BJ (cell line): ENCODE results near the gene MCM9. TPM values are rescaled to one million over a fixed set of nuclear protein-coding genes. Genes with fewer than 3 reads are reported as not detected.
A peak's percentile ranks its signal among the peaks of the same experiment; 100 is the strongest.

ENCODE experiments used
- CTCF ChIA-PET: fragments of 350-600 bp; formaldehyde crosslinking; extraction: SDS; loops from one replicate; lab custom pipeline; 2021; ENCODE audit warnings: antibody characterized with exemption, inconsistent platforms; lab: Yijun Ruan, JAX
- POLR2A ChIA-PET: fragments of 300-600 bp; sonication (Branson Sonifier 250); formaldehyde crosslinking; extraction: SDS; loops from one replicate; lab custom pipeline; 2021; ENCODE audit warnings: antibody characterized with exemption; lab: Charles Lee
- DNase-seq: peaks from one replicate; pipeline ENCODE4 v3.0.0-alpha.2; 2011; ENCODE audit warnings: low read depth
- H3K27me3 ChIP-seq: 2 replicates; pipeline ENCODE4 v1.6.0; 2011; ENCODE audit warnings: low read length; ENCODE audit not compliant: control insufficient read depth, insufficient read depth
- H3K36me3 ChIP-seq: 2 replicates; pipeline ENCODE4 v1.5.1; 2011; ENCODE audit warnings: low read length; ENCODE audit not compliant: control insufficient read depth, insufficient read depth
- H3K4me3 ChIP-seq: 2 replicates; pipeline ENCODE4 v1.5.1; 2011; ENCODE audit warnings: low read depth, mild to moderate bottlenecking, control low read depth, low read length
- polyA plus RNA-seq: library from polyadenylated mRNA; depleted of rRNA; stranded (reverse); fragments of >200 nt; gene quantifications from 2 replicates; pipeline ENCODE4 v1.2.3, GENCODE V29; 2011
- TF ChIP-seq, protein P1 (sequence below): IDR thresholded peaks from 2 replicates; pipeline ENCODE4 v1.5.1; 2011; ENCODE audit warnings: low read depth, mild to moderate bottlenecking, control low read depth, inconsistent platforms, low read length, moderate library complexity; ENCODE audit not compliant: insufficient read depth

MCM9 gene
- polyA plus RNA-seq, 1 experiment, result 1.7 TPM

DNA sequence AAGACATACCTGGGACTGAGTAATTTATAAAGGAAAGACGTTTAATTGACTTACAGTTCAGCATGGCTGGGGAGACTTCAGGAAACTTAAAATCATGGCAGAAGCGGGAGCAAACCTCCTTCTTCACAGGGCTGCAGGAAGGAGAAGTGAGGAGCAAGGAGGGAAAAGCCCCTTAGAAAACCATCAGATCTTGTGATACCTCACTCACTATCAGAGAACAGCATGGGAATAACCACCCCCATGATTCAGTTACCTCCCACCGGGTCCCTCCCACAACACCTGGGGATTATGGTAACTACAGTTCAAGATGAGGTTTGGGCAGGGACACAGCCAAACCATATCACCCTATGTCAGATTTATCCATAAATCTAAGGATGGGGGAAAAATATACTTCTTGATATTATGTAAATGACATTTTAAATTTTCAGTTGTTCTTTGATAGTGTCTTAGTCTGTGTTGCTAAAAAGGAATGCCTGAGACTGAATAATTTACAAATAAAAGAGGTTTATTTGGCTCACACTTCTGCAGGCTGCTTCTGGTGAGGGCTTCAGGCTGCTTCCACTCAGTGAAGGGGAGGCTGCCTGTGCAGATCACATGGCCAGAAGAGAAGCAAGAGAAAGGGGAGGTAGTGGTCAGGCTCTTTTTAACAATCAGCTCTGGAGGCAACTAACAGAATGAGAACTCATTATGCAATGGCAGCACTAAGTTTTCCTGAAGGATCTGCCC, 1.2 kb upstream of the MCM9 start:
- no peaks in the 10 kb centered on the region for H3K36me3 ChIP-seq
- TF ChIP-seq, protein P1, sequence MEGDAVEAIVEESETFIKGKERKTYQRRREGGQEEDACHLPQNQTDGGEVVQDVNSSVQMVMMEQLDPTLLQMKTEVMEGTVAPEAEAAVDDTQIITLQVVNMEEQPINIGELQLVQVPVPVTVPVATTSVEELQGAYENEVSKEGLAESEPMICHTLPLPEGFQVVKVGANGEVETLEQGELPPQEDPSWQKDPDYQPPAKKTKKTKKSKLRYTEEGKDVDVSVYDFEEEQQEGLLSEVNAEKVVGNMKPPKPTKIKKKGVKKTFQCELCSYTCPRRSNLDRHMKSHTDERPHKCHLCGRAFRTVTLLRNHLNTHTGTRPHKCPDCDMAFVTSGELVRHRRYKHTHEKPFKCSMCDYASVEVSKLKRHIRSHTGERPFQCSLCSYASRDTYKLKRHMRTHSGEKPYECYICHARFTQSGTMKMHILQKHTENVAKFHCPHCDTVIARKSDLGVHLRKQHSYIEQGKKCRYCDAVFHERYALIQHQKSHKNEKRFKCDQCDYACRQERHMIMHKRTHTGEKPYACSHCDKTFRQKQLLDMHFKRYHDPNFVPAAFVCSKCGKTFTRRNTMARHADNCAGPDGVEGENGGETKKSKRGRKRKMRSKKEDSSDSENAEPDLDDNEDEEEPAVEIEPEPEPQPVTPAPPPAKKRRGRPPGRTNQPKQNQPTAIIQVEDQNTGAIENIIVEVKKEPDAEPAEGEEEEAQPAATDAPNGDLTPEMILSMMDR, result no peak
- ChIA-PET POLR2A (no interaction called here), CTCF (interaction anchor here (0.7 kb wide), 1 partner anchor 45 kb away, joined by 4 read pairs; no protein-coding TSS in a partner anchor)
- no peaks in the 10 kb centered on the region for H3K27me3 ChIP-seq
- no peak for DNase-seq
- no peak overlapping the region for H3K4me3 ChIP-seq

- Histone ChIP-seq H3K27me3 (no peaks in the 10 kb centered on the region), H3K4me3 (peak overlapping the region; percentile 54), H3K36me3 (no peaks in the 10 kb centered on the region)
- ChIA-PET CTCF (interaction anchor here (0.6 to 1.0 kb wide), 3 partner anchors 44 to 194 kb away, joined by 3 to 4 read pairs (median 3); no protein-coding TSS in a partner anchor), POLR2A (no interaction called here)
- no peak for DNase-seq
- TF ChIP-seq, protein P1, result no peak
Observed at GRCh38 chr6:118935331-118935668, 341 bp upstream of the MCM9 start.

DNA sequence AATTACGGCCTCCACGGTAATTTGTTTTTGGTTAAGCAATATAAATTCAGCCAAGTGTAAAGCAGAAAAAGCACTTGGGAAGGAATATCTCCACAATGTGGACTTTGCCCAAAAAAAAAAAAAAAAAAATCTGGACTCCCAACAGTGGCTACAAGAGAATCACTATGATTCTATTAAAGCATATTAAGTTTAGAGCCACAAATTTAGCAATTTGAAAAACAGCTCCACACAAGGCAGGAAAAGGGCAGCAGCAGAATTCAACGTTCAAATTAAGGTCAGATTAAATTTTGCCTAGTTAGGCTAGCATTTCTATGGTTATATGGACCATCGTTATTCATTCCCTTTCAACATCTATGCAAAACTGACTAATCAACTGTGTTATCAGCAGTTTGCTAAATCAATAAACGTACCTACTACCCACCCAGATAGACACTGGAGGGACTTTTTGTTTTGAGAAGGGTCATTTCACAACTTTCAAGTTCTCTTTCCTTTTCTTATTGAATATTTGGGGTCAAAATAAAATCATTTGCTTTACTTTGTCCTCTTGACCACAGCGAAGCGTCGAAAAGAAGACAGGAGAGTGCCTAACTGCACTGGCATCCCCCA, 1.0 kb downstream of the MCM9 start:
- POLR2A ChIA-PET, result no interaction called here
- Histone ChIP-seq H3K4me3 (peak overlapping the region; percentile 54), H3K27me3 (no peaks in the 10 kb centered on the region), H3K36me3 (no peaks in the 10 kb centered on the region)
- TF ChIP-seq, protein P1, result no peak
- no peak for DNase-seq
- CTCF ChIA-PET, result interaction anchor here (0.6 kb wide), 1 partner anchor 406 kb away, joined by 3 read pairs; no protein-coding TSS in a partner anchor

- TF ChIP-seq, protein P1, result no peak
- CTCF ChIA-PET, result interaction anchor here (0.6 kb wide), 1 partner anchor 36 kb away, joined by 5 read pairs; no protein-coding TSS in a partner anchor
- POLR2A ChIA-PET, result no interaction called here
- H3K4me3 ChIP-seq, result no peak overlapping the region
- DNase-seq, result no peak
- no peaks in the 10 kb centered on the region for H3K27me3 ChIP-seq
- peaks cover 2% of the 10 kb centered on the region; the same call in 1 of the 2 replicates for H3K36me3 ChIP-seq
Observed at GRCh38 chr6:118932421-118932820, 2.5 kb downstream of the MCM9 start.

- ChIA-PET CTCF (no interaction called here), POLR2A (no interaction called here)
- TF ChIP-seq, protein P1, result no peak
Observed at GRCh38 chr6:118931436-118931835, 3.5 kb downstream of the MCM9 start.

More at GRCh38 chr6:118931436-118931835, 3.5 kb downstream of the MCM9 start:
- H3K36me3 ChIP-seq, result peaks cover 2% of the 10 kb centered on the region
- no peaks in the 10 kb centered on the region for H3K27me3 ChIP-seq
- H3K4me3 ChIP-seq, result no peak overlapping the region
- DNase-seq, result no peak
